ENCODE results near the gene APOBEC3C.
"Not testable (repeated sequence)": the region's sequence is repeated elsewhere in the genome, so short reads cannot be mapped to it uniquely, and the experiment has no call there.

The APOBEC3C gene

DNA sequence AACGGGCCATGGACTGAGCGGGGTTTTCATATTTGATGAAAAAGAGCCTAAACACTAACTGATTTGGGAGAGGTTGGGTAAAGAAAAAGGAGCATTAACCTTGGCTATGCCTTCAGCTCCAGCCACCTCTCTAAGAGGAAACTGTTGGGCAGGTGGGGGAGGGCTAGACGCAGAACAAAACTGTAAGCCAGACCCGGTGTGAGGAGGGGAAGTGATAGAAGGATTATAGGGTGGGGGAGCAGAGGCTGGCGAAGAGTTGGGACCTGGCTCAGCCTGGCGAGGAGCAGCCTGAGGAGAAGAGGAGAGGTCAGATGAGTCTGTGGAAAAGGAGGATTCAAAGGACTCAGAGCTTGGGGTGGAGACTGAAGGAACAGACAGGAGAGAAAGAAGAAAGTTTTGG is 47.2 kb downstream of the APOBEC3C start:
- not testable (repeated sequence) for DNase-seq (ENCODE audit: low read depth in 2 of 2)

DNA sequence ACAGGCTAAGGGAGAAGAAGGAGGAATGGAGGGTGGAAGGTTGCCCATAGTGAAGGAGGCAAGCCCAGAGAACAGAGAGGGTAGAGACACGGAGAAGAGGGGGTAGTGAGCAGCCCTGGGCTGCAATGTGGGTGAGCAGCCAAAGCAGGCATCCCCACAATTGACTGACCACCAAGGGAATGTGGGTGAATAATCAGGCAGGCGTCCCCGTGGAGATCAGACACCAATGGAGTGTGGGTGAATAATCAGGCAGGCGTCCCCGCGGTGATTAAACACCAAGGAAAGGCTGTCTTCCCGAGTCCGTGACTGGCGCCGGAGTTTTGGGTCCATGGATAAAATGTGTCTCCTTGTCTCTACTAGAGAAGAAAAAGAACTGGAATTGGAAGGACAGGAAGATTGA is 47.9 kb downstream of the APOBEC3C start:
- not testable (repeated sequence) for DNase-seq (ENCODE audit: low read depth in 2 of 2)

DNA sequence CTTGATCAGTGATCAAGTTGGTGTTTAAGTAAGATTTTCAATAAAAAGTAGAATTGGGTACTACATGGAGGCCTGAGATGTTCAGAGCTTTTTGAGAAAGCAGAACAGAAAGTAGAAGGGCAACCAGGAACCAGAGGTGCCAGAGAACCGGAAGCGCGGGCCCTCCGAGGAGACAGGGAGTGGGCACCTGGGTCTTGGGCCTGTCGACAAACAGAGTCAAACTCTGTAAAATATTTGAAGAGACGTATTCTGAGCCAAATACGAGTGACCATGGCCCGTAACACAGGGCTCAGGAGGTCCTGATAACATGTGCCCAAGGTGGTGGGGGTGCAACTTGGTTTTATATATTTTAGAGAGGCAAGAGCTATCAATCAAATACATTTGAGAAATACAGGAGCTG is 49.8 kb downstream of the APOBEC3C start:
- not testable (repeated sequence) for DNase-seq (ENCODE audit: low read depth in 2 of 2)

DNA sequence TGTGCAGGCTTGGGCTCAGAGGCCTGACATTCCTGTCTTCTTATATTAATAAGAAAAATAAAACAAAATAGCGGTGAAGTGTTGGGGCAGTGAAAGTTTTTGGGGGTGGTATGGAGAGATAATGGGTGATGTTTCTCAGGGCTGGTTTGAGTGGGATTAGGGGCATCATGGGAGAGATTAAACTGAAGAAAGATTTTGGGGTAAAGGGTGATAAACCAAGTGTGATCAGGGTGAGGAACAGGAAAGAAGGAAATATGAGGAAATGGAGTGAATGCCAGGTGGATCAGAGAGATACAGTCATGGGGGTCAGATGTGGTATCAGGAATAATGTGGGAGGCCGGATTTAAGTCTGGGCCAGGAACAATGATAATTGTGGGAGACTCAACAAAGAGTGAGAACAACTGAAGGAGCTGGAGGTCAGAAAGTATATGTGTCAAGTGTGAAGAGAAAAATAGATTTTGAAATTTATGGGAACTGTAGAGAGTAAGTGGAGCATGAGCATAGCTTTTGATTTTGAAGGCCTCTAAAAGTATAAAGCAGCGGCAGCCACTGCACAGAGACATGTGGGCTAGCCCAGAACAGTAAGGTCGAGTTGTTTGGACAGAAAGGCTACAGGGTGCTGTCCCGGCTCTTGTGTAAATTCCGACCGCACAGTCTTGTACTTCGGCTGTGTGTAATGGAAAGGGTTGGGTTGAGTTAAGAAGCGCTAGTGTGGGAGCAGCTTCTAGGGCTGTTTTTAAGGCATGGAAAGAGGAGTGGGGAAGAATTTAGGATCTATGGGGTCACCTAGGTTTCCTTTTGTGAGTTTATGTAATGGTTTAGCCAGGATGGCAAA is 52.6 kb downstream of the APOBEC3C start:
- not testable (repeated sequence) for DNase-seq (ENCODE audit: low read depth in 2 of 2)

DNA sequence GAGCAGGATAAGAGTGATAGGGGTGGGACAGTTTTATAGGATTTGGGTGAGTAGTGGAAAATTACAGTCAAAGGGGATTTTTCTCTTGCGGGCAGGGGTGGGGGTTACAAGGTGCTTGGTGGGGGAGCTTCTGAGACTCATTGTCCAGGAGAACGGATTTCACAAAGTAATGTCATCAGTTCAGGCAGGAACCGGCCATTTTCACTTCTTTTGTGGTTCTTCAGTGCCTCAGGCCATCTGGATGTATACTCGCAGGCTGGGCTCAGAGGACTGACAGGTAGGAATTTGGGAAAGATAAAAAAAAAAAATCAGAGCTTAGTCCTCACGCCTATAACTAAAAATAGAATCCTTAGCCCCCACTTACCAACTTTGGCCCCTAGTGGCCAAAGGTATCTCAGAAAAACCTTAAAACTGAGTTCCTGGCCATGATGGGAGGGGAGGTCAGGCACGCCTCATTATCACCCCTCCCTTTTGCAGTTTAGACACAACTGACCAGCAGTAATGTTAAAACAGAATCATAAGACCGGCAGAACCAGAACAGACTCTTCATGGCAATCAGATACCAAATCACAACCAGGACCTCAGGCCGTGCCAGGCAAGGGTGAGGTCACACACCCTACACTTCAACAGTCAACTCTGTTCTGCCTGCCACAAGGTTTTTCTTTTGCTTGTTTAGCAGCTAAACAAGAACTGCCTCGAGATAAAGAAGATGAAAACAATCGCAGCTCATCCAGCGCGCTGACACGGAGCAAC is 54.2 kb downstream of the APOBEC3C start:
- DNase-seq (ENCODE audit: low read depth in 2 of 2): no peak
